NCI-H1417 treated with DMSO at 0.1 percent for 48 hours (cell line): ENCODE data around the gene BRIP1.

Source experiments
- DNase-seq: peaks from one replicate; lab custom pipeline; 2025; lab: John Stamatoyannopoulos, UW

BRIP1 gene

DNA sequence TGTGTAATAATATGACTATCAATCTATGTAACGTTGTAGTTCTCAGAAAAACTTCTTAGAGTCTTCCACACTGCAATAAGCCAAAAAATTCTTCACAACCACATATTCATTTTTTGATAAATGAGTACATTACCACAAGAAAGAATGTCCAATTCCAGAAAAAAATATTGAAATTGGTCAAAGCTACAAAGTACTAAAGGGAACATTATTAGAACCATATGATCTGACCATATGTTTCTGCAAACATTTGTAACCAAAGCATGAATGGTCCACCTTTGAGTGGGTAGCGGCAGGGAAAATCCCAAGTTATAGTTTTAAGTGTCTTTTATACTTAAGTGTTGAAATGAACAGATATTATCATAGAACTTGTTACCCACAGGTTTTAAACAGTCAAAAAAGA is 200.6 kb downstream of the BRIP1 start:
- DNase-seq: no peak

DNA sequence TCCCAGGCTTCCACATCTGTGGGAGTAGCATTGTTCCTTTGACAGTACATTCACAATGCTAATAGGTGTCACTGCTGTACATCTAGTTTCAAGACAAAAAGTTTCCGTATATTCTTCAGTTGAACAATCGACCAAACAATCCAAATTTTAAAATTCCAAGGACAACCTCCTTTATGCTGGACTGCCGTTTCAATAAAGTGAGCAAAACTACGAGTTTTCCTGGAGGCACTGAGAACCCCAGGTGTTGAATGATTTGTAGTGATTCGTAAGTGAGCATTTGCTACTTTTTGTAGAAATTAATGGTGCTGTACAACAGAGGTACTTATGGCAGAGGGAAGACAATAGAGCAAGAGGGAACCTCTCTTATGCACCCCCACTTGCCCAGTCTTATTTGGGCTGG is 201.1 kb downstream of the BRIP1 start:
- DNase-seq: no peak

DNA sequence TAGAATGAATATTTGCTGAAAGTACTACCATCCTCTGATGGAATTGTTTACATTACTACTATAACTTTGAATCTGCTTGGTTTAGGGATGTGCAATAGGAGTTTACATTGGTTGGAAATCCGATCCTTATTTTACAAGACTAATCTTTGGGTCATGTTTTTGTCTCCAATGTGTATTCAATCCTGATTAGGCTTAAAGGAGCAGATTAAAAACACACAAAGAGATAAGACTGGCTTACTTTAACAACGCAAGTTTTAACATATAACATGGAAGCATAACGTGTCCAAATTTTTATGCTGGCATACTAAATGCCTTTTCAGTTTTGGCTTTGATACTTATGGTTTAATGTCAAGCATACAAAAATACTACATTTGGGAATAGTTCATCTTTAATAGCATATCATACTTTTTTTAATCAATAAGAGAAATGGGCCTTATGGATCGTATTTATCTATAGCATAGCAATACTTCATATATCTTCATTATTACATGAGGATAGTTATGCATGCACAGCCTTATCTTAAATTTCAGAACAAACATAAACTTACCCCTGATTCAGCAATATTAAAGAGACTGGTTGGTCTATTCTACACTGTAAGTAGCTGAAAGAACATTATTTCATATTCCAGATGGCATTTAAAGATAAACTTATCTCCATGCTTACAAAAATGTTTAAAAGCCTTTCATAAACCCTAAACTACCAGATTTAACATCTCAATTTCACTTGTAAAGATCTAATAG is 202.4 kb downstream of the BRIP1 start:
- DNase-seq: no peak

DNA sequence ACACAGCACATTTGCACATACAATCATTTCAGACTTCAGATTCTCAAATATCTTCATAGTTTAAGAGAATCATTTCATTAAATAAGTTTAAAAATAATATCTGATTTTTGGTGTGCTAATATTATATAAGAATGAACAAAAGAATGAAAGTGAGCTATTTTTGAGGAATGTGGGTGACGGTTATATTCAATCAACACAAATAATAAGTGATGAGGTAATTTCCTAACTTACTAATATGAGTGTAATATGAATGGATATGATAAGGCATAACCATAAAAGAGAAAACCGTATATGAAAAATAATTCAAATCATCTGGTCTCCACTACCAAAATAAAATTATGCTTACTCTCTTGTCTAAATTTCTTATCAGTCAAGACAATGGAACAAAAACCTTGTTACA is 203.9 kb downstream of the BRIP1 start:
- no peak for DNase-seq

DNA sequence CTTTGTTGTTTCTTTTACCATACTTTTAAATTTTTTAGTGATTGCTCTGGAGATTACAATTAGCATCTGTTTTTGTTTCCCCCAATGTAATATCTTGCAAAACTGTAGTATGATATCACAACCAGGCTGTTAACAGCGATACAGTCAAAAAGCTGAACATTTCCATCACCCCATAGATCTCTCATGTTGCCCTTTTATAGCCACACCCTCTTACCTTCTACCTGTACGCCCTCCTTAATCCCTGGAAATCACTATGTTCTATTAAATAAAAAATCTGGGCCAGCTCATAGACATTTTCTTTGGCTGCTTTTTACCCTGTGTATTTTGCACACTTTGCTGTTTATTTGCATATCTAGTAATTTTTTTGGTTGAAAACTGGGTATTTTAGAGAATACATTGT is 205.1 kb downstream of the BRIP1 start:
- no peak for DNase-seq

DNA sequence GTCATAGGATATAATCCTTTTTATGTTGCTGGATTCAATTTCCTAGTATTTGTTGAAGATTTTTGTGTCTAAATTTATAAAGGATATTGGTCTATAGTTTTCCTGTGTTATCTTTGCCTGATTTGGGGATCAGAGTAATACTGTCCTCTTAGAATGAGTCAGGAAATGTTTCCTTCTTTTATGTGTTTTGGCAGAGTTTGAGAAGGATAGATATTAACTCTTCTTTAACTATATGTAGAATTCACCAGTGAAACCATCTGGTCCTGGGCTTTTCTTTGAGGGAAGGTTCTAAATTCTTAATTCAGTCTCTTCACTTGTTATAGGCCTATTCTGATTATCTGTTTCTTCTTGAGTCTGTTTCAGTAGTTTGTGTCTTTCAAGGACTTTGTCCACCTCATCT is 206.0 kb downstream of the BRIP1 start:
- DNase-seq: no peak

DNA sequence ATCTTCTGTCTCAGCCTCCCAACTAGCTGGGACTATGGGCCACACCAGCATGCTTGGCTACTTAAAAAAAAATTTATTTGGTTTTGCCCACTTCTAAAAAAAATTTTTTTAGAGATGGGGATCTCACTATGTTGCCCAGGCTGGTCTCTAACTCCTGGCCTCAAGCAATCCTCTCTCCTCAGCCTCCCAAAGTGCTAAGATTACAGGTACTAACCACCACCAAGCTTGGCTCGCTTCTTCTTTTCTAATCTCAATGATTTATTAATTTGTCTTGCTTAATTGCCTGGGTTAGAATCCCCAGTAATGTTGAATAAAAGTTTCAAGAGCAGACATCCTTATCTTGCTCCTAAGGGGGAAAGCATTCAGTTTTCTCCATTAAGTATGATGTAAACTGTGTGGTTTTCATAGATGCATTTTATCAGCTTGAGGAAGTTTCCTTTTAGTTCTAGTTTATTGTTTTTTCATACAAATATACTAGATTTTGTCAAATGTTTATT is 206.6 kb downstream of the BRIP1 start:
- DNase-seq: no peak

DNA sequence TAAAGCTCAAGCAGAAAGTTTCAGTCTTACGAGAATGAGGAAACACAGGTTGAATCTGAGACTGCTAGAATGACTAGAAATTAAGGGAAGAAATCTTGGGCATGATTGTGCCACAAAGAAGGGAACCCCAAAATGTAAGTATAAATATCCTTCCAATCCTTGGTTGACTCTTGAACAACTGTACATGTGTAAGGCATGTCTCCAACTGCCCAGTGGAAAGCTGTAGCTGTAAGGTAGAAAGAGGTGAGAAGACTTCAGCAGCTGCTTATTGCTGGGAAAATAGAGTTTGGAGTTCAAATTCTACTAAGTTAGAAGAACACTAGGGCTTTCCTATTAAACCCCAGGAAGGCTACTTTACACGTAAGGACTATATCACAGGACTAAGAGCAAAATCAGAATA is 212.6 kb downstream of the BRIP1 start:
- DNase-seq: no peak

DNA sequence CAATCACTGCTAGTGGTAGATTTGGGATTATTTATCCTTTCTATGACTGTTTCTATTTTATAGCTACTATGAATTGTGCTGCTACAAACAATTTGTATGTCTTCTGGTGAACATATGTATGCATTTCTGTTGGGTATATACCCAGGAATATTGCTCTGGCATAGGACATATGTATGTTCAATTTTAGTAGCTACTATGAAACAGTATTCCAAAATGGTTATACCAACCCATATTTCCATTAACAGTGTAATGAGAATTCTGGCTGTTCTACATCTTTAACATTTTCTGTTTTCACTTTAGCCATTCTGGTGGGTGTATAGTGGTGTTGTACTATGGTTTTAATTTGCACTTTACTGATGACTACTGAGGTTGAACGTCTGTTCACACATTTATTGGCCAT is 214.7 kb downstream of the BRIP1 start:
- DNase-seq: no peak

DNA sequence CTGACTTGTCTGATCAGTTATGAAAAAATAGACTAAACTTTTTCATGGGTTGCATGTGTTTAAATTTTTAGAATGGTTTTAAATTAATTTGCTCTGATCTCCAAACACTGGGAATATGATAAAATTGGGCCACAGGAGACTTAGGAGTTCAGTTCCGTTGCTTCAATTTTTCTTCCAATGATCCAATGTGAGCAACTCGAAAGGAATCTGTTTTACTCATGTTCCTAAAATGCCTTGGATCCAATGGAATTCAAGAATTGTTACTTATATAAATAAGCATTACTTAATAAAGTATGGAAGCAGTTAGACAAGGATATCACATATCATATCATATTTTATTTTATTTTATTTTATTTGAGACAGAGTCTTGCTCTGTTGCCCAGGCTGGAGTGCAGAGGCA is 216.3 kb downstream of the BRIP1 start:
- no peak for DNase-seq

DNA sequence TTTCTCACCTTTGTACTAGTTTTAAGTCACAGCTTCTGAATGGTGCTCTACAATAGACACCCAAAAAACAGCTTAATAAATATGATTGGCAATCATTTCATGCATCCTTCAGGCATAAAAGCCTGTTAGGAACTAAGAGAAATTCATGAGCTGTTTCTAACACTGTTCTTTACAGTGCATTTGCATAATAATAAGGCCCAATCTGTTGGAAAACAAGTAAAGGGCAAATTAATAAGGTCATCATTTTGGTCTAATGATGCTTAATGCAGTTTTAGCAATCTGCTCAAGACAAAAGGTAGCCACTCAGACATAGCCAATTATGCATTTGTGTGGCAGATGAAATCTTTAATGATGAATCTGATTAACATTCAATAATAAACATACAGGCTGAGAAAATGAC is 216.8 kb downstream of the BRIP1 start:
- DNase-seq: no peak

DNA sequence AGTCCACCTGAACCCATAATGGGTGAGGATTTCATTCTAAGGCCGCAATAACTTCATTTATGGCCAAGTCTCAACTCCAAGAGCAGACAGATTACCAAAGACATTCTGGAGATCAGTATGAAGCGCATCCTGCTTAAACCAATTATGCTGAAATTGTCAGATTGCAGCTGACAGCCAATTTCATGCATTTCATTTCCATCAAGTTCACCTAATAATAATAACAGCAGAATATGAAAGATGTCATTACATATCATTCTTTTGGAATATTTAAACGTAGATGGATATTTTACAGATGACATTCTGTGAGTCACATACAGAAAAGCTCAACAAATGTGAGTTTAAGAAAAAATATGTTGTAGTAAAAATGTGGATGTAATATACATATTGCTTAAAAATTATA is 217.4 kb downstream of the BRIP1 start:
- DNase-seq: no peak

DNA sequence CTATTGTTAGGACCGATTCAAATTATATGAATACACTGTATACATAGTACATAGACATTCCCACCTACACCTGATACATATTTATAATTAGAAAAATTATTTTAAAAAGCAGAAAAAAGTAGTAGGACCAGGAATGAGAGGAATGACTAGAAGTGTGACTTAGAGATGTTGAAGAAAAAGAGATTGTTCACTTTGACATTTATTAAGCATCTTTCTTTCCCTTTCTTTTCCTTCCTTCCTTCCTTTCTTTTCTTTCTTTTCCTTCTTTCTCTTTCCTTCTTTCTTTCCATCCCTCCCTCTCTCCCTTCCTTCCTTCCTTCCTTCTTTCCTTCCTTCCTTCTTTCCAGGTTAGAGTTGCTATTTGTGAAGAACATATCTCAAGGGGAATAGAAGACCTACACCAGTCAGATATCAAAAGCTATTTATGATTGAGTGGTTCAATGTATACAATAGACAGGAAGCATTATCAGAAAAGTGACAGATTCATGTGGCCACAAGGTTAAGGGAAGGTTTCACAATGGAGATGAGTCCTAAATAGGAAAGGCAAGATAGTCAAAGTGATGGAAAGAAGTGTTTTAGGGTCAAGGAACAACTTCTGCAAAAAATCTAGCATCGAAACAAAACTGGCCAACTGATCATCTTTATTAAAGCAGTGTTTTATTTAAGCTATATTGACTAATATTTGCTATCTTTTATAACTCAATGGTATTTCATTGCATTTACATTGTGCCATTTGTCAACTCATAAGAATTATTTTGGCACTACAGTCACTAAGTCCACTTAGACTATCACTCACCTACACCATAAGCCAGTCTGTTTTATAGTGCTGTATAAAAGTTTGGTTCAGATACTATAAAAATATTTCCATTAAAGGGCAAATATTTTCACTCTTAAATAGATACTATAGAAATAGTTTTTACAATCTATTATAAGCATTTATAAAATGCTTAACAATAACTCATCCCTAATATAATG is 218.2 kb downstream of the BRIP1 start:
- no peak for DNase-seq

DNA sequence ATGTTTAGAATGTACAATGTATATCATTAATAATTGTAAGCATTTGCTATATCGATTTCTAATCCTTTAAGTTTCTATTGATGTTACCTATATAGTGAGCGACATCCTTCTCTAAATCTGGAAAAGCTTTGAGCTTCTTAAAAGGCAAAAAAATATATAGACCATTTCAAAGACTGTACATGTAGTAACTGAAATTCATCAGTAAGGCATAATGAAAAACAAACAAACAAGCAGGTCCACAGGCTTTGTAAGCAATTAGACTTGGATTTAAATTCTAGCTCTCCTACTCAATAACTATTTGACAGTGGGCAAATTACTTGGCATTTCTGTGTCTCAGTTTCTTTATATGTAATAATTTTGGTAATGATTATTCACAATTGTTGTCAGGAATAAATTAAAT is 220.6 kb downstream of the BRIP1 start:
- no peak for DNase-seq

DNA sequence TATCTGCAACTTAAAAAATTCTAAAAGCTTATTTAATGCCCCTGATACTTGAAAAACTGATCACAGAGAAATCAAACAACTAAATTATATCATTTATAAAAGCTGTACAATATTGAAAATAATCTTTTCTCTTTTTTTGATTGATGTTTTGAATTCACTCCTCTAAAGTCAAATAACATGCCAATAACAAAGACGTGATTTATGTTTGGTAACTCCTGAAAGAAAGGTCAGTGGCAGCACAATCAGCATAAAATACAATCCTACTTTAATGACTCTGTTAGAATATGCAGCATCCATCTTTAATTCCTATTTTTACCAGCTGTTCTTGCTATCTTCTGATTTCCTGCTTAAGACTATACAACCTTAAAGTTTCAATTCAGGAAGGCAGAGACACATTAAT is 221.6 kb downstream of the BRIP1 start:
- DNase-seq: no peak

DNA sequence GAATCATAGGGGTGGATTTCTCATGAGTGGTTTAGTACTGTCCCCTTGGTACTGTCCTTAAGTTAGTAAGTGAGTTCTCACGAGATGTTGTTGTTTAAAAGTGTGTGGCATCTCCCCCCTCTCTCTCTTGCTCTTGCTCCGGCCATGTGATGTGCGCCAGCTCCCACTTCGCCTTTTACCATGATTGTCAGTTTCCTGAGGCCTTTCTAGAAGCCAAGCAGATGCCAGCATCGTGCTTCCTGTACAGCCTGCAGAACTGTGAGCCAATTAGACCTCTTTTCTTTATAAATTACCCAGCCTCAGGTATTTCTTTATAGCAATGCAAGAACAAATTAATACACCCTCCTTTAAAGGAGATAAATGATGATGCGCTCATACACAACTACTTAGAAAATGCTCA is 222.2 kb downstream of the BRIP1 start:
- no peak for DNase-seq

DNA sequence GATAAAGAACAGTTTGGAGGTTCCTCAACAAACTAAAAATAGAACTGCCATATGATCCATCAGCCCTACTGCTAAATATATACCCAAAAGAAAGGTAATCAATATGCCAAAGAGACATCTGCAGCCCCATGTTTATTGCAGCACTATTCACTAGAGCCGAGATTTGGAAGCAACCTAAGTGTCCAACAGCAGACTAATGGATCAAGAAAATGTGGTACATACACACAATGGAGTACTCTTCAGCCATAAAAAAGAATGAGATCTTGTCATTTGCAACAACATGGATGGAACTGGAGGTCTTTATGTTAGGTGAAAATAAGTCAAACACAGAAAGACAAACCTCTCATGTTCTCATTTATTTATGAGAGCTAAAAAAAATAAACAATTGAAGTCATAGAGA is 223.5 kb downstream of the BRIP1 start:
- DNase-seq: no peak

DNA sequence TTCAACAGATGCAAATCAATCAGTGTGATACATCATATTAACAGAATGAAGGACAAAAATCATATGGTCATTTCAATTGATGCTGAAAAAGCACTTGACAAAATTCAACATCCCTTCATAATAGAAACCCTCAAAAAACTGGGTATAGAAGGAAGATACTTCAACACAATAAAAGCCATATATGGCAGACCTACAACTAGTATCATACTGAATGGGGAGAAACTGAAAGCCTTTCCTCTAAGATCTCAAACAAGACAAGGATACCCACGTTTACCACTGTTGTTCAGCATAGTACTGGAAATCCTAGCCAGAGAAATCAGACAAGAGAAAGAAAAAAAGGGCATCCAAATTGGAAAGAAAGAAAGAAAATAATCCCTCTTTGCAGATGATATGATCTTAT is 225.2 kb downstream of the BRIP1 start:
- DNase-seq: no peak

DNA sequence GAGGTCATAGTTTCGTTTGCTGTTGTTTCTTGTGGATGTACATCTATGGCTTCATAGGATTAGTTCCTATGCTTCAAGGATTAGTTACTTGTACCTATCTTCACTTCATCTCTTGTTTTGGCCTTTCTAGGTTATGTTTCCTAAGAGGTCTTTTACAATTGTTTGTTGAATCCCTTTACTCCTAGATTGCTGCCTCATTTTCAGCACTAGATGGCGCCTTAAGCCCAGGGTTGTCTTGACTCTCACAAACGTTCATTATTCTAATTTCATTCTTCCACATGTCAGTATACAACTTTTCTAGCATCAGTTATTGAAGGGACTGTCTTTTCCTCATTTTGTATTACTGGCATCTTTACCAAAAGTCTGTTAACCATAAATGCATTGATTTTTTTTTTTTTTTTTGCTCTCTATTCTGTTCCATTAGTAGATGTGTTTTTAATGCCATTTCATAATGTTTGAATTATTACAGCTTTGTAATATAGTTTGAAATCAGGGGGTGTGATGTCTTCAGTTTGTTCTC is 227.4 kb downstream of the BRIP1 start:
- DNase-seq: no peak

DNA sequence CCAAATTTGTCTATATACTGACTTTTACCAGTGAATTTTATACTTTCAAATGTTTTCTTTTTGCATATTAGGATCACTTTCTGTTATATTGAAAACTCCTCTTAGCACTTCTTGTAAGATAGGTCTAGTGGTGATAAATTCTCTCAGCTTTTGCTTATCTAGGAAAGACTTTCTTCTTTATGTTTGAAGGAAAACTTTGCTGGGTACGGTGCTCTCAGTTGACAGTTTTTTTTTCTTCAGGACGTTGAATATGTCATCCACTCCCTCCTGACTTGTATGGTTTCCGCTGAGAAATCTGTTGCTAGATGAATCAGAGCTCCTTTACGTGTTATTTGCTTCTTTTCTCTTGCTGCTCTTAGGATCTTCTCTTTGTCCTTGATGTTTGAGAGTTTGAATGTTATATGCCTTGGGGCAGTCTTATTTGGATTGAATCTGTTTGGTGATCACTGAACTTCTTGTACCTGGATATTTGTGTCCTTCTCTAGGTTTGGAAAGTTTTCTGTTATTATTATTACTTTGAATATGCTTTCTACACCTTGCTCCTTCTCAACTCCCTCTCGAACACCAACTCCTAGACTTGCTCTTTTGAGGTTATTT is 228.3 kb downstream of the BRIP1 start:
- no peak for DNase-seq

DNA sequence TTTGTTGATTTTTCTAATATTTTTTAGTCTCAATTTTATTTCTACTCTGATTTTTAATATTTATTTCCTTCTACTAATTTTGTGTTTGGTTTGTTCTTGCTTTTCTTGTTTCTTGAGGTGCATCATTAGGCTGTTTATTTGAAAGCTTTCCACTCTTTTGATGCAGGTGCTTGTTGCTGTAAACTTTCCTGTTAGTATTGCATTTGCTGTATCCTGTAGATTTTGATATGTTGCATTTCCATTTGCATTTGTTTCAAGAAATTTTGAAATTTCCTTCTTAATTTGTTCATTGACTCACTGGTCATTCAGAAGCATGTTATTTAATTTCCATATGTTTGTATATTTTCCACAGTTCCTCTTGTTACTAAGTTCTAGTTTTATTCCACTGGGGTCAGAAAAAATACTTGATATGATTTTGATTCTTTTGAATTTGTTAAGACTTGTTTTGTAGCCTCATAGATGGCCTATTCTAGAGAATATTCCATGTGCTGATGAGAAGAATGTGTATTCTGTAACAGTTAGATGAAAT is 229.3 kb downstream of the BRIP1 start:
- no peak for DNase-seq

DNA sequence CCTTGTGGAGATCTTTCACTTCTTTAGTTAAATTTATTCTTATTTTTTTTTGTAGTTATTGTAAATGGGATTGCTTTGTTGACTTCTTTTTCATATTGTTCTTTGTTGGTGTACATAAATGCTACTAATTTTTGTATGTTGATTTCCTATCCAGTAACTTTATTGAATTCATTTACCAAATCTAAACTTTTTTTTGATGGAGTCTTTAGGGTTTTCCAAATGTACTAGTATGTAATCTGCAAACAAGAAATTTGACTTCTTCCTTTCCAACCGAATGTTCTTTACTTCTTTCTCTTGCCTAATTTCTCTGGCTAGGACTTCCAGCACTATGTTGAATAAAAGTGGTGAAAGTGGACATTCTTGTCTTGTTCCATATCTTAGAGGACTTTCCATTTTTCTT is 230.5 kb downstream of the BRIP1 start:
- no peak for DNase-seq
